ENCODE results near the gene TRIM2.

GRCh38 chr4:153292897-153293741 is 88.9 kb downstream of the TRIM2 start:
- TF ChIP-seq YY1 (IDR thresholded peaks at IDR 0.05; ENCODE audit: insufficient read depth, insufficient read length) (no peak), ZNF274 (IDR thresholded peaks at IDR 0.05; ENCODE audit: low read depth, low read length) (no peak), SUZ12 (IDR thresholded peaks at IDR 0.05; ENCODE audit: extremely low read depth, insufficient read depth, insufficient read length) (no peak)
